HG03103 (cell line): ENCODE data around the gene ANKS1B.

Experiments
- ATAC-seq: cut with Tn5 transposase; IDR thresholded peaks from one replicate; pipeline ENCODE4 v1.9.1; 2021; ENCODE audit warnings: low read depth; ENCODE audit not compliant: unreplicated experiment

Gene ANKS1B

DNA sequence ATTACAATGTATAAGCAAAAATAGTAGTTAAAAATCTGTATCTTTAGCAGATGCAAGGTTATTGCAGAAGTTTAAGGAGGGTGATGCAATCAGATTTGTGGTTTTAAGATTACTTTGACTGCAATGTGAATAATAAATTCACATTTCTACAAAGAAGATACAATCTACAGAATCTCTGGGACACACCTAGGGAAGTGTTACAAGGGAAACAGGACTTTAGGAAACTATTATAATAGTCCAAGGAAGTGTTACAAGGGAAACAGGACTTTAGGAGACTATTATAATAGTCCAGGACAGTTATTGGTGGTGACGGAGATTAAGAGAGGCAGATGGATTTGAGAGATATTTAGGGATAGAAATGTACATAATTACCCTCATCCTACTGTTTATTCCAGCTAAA is 491.5 kb downstream of the ANKS1B start:
- ATAC-seq, result no peak

DNA sequence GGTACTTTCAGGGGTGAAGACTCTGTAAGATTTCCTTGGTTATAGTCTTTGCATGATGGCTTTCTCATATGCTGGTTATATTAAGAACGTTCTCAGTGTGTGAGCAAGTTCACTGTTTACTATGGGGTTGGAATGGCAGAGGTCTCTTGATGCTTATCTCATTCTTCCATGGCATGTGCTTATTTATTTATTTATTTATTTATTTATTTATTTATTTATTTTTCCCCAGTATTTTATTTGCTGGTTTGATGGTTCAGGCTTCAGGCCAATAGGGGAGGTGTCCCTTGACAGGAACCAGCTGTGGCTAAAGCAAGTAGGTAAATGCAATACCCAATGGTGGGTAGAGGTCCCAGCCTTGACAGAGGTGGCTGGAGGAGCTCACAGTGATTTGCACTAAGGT is 498.5 kb downstream of the ANKS1B start:
- no peak for ATAC-seq

DNA sequence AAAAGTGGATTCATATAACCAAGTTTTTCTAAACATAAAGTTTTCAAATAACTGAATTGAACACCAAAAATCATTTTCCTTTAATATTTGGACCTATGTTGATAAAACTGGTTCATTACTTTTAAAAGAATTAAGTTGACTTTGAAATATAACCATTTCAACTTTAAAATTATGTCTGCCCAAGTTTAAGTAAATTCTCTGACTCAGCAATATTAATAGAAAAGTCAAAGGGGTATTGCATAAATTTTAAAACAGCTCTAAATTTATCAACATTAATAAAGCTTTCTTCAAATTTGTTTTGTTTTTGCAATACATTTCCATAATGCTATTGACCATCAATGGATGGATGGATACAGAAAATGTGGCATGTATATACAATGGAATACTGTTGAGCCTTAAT is 505.6 kb downstream of the ANKS1B start:
- no peak for ATAC-seq

DNA sequence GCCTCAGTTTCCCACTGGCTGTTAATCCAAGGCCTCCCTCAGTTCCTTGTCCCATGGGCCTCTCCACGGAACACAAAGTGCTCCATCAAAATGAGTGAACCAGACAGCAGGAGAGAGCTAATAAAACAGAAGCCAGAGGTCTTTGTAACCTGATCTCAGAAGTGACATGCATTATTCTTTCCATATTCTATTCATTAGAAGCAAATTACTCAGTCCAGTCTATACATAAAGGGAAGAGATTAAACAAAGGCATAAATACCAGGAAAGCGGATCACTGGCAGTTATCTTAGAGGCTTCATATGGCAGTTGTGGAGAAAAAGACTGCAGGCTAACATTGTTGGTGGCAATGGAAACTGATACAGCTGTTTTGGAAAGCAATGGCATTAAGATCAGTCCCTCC is 507.8 kb downstream of the ANKS1B start:
- ATAC-seq, result no peak

DNA sequence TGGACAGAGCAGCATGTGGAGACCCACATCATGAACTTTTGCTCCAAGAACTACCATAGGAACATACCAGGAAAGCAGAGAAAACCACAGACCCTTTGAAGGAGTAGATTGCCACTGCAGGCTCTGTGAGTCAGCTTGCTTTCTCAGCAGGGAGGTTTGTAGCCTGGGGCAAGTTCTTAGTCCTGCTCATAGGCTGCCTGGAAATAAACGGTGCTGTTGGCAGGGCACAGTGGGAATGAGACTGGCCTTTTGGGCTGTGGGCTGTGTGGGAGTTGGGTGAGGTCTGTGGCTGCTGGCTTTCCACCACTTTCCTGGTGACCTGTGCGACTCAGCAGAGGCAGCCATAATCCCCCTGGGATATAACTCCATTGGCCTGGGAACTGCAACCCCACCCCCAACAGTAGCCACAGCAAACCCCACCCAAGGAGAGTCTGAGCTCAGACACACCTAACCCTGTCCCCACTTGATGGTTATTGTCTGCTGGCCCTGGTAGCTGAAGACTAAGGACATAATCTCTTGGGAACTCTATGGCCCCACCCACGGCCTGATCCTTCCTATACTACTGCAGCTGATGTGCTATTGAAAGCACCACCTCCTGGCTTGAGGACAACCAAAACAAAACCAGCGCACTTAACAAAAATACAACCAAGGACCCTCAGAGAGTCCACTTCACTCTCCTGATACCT is 529.2 kb downstream of the ANKS1B start:
- no peak for ATAC-seq

DNA sequence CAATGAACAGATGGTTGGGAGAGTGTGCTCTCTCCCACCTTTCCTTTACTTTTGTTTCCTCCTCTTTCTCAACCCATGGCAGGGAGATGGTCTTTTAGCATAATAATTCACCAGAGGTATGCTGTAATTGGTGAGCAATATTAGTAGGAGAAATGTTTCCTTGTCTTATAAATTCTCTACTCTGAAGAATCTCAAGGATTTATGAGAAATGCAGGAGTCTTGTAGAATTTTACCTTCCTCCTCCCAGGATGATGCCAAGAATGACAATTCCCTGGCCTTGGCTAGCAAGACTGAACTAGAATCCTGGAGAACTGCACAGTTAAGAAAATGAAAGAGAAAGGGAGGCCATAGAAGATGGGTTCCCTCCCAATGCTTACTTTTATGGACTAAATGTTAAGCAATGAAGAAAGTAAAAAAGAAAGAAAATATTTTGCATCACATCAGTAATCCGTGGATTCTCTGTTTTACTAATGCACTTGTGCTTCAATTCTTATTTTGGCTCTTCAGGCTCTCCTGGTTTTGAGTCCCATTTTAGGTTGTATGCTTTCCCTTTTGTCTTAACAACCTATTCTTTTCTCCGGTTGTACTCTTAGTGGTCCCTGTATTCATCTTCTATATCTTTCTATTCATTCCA is 530.1 kb downstream of the ANKS1B start:
- peak; percentile 27 for ATAC-seq

DNA sequence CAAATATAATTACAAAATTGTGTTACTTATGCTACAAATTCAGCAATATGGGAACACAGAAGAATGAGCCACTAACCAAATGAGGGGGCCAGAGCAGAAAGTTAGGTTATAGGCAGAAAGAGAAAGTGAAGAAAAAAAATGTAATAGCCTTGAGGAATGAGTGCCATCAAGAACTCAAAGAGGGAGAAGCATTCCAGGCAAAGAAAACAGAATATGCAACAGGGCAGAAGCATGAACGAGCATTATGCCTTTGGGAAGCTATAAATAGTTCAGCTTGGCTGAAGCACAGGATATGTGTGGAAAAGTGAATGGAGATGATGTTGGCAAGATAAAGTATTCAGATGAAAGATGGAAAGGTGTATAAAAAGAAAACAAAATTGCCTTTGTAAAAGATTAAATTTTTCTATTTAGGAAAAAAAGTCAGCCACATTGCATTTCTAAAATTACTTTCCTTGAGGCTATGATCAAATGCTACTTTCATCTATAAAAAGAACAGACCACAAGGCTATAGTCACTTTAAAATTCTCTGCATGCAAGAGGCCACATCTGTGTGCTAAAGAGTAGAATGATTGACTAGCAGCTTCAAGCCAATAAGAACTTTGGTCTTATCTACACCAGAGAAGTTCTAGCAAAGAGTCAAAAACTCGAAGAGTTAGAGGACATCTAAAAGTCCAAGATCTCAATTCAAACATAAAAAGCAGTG is 530.7 kb downstream of the ANKS1B start:
- peak; percentile 54 for ATAC-seq

DNA sequence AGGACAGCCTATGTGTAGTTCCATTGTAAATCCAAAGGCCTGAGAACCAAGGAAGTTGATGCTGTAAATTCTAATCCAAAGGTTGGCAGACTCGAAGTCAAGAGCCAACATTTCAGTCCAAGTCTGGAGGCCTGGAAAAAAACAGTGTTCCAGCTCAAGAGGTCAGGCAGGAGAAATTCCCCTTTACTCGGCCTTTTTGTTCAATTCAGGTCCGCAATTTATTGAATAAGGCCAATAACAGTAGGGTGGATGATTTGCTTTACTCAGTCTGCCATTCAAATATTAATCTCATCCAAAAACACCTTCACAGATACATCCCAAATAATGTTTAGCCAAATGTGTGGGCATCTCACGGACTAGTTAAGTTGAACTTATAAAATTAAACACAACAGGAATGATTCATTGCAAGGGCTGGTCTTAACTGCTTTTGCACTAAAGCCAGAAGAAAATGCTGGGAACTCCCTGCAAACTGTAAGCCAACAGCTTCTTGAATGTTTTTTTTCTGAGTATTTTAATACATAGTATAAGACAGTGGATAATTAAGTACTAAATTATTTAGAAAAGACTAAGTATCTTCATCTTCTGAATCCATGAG is 534.6 kb downstream of the ANKS1B start:
- no peak for ATAC-seq

DNA sequence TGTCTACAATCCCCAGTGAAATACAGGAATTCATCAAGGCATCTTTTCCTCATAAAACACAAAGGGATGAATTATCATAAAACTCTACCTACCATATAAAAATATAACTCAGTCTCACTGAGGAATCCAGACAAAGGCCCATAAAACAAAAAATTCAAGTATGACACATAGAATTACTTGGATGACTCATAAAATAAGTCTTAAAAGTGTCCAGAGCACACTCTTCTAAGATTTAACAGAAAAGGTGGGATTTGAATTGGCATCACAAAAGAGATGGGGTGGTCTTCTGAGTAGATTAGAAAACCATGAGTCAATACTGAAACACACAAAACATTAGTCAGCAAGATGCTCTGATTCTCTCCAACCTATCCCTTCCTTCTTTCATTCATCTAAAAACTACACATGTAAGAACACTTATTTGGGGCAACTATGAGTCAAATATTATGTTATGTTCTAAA is 539.8 kb downstream of the ANKS1B start:
- no peak for ATAC-seq

DNA sequence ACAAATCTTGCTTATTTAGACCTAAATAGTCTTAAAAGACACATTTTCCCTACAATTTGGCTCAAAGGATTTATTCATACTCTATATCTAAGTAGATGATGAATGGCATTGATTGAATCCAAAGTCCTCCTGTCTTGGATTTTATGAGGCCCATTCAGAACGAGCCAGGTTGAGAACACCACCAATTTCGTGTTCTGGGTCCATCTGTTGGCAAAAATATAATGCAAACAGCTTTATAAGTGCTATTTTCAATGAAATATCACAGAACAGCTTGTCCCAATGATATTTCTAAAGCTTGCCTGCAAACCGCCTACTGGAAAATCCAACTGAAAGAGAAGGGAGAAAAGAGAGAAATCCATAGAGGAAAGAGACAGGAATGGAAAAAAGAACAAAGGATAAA is 542.0 kb downstream of the ANKS1B start:
- no peak for ATAC-seq

DNA sequence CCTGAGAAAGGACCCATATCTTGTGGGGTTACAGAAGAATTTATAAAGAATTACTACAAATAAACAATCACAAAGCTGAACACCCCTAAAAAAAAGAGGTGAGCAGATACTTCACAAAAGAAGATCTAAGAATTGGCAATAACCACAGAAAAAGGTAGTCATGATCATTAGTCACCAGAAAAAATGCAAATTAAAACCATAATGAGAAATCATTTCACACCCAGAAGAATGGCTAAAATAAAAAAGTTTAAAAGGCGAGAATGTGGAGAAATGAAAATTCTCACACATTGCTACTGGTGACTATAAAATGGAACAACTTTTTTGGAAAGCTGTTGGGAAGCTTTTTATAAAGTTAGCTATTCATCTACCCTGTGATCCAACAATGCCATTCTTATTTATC is 545.3 kb downstream of the ANKS1B start:
- no peak for ATAC-seq

DNA sequence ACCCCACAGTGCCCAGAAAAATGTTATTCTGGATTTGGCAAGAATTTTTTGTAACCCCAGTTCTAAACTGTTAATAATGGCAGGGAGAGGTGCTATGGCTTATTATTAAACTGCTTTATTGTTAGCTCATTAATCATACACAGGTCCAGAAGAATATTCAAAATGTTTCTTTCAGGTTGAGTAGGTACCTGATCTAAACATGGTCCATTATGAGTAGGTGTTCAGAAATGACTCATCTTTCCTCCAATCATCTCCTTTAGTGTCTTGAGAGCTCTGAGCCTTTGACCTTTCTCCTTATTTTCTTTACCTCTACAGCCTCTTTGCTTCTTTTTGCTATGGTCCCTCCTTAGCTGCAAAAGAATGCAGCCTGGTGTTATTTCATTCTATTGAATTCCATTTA is 548.2 kb downstream of the ANKS1B start:
- ATAC-seq, result peak; percentile 98

DNA sequence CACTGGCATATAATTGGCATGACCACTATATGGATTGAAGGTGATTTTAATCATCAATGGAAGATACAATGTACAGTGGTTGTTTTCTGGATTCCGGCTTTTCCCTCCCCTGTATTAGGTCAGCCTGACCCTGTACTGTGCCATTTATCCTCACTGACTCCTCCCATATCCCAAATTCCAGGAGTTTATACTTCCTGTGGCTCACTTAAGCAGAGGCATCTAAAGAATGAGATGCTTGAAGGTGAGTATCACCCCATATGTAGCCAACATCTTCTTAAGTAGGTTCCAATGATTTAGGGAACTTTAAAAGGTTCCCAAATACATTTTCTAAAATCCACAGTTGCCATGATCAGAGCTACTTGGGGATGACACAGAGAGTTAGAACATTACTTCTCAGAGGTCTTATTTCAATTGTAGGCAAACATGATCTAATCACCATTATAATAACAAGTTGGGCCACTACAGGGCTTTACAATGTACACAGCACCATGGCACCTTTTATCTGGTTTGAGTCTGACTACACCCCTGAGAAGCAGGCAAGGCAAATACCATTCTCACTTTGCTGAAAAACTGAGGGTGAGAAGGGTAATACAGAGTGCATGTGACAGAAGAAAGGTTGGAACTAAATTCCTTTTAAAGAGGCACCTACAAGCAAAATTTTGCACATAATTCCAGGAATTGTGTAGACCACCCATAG is 549.5 kb downstream of the ANKS1B start:
- ATAC-seq, result no peak

DNA sequence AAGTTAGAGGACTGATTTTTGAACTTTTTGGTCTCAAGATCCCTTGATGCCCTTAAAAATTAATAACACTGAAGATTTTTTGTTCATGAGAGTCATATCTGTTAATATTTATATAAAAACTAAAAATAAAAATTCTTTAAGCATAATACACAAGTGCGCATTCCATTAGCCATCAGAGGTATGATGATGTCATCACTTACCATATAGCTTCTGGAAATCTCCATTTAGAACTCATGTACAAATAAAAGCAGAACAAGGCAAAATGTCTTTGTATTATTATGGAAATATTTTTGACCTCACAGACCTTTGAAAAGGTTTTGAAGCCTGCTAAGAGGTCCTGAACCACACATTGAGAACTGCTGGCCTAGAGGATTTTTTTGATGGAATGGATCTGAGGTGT is 551.6 kb downstream of the ANKS1B start:
- no peak for ATAC-seq

DNA sequence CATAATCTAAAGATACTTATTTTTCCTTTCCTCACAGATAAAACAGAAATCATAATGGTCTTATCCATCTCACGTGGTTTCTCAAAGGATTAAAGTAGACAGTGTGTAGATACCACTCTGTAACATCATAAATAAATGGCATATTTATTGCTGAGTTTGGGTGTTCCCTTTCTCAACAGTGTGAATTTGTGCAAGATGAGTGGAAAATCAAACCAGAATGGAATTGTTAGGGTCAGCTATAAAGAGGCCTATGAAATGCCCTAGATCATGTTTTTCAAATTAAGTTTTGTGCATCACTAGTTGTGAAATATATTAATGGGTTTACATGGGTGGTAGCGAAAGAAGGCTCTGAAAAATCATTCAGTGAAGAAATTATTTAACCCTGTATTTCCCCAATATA is 553.5 kb downstream of the ANKS1B start:
- ATAC-seq, result no peak

DNA sequence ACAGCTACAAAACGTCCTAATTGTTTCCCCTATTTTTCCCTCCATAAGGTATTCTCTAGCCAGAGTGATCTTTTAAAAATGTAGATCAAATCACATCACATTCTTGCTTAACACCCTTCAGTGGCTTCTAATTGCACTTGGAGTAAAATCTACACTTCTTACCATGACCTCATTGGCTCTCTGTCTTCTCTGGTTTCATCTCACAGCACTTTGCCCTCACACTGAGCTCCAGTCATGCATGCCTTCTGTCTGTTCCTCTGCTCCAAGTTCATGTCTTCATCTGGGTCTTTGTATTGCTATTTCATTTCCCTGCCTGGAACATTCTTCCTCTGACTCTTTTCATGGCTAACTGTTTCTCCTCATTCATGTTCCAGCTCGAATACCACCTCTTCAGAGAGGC is 557.6 kb downstream of the ANKS1B start:
- ATAC-seq, result peak; percentile 84

DNA sequence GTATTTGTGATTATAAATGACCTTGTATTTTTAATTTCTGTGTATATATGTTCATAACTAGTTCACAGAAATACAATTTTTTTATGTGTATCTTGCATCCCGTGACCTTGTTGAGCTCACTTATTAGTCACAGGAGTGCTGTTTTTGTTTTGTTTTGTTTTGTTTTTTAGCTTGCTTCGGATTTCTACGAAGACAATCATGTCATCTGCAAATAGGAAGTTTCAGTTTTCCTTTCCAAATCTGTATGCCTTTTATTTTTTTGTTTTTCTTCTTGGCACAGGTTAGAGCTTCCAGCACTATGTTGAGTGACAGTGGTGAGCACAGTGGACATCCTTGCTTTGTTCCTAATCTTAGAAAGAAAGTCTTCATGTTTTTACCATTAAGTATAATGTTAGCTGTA is 566.4 kb downstream of the ANKS1B start:
- no peak for ATAC-seq

DNA sequence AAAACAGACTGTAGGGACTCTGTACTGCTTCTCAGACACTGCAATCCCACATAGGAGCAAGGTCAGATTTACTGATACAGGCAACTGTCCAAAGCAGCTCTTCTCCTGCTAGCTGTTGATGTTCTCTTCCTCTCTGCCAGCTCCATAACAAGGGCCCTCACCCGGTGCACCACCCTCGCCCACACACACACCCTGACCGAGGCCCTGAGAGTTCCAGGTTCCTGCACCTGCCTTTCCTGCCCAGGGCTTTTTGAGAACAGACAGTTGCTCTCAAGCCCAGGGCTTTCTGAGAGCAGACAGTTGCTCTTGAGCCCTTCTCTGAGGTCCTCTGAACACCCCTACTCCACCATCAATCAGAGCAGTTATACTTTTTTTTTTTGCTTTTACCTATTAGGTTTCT is 571.0 kb downstream of the ANKS1B start:
- ATAC-seq, result no peak

DNA sequence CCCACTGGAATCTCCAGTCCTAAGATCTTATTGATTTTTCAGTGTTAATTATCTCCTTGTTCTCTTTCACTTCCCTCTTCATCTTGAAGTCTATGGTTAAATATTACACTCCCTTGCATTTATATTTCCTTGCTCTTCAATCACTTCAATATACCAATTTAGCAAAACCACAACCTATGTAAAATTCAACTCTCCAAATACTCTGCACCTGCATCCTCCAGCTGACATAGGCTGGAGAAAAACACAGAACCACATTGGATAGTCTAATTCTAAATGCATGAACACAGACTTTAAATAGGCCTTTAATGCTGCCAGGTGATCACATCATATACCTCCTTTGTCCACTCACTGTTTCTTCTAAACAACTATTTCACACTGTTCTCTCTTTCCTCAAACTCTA is 591.0 kb downstream of the ANKS1B start:
- ATAC-seq, result peak; percentile 53

DNA sequence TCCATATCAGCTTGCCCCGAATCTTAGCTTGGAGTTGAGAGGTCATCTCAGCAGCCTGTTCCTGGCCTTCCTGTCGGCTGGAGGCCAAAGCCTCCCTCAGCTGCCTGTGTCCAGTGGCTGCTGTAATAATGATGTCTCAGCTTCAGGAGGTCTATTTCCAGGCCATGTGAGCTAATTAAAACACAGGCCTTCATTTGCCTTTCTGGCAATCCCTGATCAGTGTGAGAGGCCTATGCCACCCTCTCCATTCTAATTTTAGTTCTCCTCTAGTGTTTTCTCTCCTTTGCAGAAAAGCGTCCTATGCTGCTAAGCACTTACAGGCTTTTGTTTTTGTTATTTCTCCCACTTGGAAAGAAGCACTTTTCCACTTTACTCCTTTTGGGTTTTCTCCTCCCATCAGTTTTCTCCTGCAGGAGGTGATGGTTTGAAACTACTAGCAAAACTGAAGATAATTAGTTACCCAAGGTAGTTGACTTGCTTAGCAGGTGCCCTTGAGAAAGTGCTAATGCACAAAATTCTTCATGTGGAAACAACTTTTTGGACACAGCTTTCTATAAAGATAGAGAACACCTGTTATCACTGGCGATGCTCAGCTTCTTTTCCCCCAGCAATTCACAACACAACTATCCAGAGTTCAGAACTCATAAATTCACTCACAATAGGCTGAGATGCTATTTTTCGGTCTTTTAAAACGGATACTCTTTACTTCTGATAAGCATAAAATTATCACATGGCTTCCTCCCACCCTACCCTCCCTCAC is 592.5 kb downstream of the ANKS1B start:
- no peak for ATAC-seq
